Measurements from ENCODE around the gene SMIM13. TPM values are rescaled to one million over a fixed set of nuclear protein-coding genes. Genes with fewer than 3 reads are reported as not detected.

Gene SMIM13
- total and polyA plus RNA-seq, 2 donors (not counting 3 experiments of a cell fraction or from before 2014, with no cell fraction given): 3.2 to 14.7 TPM

DNA sequence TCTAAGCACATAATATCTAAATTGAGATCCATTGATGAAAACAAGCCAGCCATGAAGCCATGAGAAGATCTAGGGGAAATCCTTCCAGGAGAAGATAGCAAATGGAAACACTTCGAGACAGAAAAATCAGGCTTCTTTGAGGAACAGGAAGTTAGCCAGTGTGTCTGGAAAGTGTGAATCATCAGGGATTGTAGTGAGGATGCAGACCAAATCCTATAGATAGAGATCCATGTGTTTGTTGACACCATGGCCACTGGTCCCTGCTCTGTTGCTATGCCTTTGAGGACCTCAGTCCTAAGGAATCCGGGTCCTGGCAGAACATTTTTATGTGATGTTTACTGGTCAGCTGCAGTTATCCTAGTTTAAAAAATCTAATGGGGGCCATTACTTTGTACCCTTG lies 42.9 kb upstream of the SMIM13 start:
- peaks cover 2 to 16% of the 10 kb centered on the region in 2 experiments for H3K27me3 ChIP-seq (ENCODE audit: control insufficient read depth in 2 of 2, insufficient read depth in 2 of 2, low read length in 2 of 2)
- DNase-seq (ENCODE audit: low read depth, low spot score): no peak
- no peak overlapping the region for H3K27ac ChIP-seq (ENCODE audit: insufficient read depth, low read depth, low read length)
- dilution Hi-C loops (cut with MboI; ENCODE audit: extremely low pct_ligation_motif_present, low sequenced_read_pairs) (no loop called here), intact Hi-C loops (cut with micrococcal nuclease) (loop anchor here (5.0 kb wide), 1 partner anchor 88 kb away; no protein-coding TSS in a partner anchor)
- POLR2A ChIA-PET: no interaction called here
- H3K79me2 ChIP-seq (ENCODE audit: control insufficient read depth, insufficient read depth, low read length): no peaks in the 10 kb centered on the region
- no peaks in the 10 kb centered on the region for H3K4me1 ChIP-seq (ENCODE audit: control insufficient read depth, extremely low read depth, insufficient read depth, low read length)
- no peak overlapping the region for H2AFZ ChIP-seq (ENCODE audit: low read depth, low read length)
- TF ChIP-seq EZH2 (IDR thresholded peaks at IDR 0.05; ENCODE audit: borderline replicate concordance, low read depth, low read length, severe bottlenecking): no peak
- TF ChIP-seq, protein P1, sequence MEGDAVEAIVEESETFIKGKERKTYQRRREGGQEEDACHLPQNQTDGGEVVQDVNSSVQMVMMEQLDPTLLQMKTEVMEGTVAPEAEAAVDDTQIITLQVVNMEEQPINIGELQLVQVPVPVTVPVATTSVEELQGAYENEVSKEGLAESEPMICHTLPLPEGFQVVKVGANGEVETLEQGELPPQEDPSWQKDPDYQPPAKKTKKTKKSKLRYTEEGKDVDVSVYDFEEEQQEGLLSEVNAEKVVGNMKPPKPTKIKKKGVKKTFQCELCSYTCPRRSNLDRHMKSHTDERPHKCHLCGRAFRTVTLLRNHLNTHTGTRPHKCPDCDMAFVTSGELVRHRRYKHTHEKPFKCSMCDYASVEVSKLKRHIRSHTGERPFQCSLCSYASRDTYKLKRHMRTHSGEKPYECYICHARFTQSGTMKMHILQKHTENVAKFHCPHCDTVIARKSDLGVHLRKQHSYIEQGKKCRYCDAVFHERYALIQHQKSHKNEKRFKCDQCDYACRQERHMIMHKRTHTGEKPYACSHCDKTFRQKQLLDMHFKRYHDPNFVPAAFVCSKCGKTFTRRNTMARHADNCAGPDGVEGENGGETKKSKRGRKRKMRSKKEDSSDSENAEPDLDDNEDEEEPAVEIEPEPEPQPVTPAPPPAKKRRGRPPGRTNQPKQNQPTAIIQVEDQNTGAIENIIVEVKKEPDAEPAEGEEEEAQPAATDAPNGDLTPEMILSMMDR (IDR thresholded peaks at IDR 0.05; ENCODE audit: extremely low read depth in 1 of 2, insufficient read depth in 1 of 2, low read depth in 1 of 2, low read length in 2 of 2): no peak
- peak; percentile 37 for TF ChIP-seq FOS (IDR thresholded peaks at IDR 0.05; ENCODE audit: borderline replicate concordance, insufficient read depth, low read length)
- H4K20me1 ChIP-seq (replicated peaks; ENCODE audit: control insufficient read depth, extremely low read depth, insufficient read depth, low read length): no peaks in the 10 kb centered on the region
- CTCF ChIA-PET: no interaction called here
- H3K4me3 ChIP-seq (replicated peaks in 1 of 3; ENCODE audit: insufficient read depth in 1 of 3, low read depth in 1 of 3, low read length in 3 of 3): no peak overlapping the region
- H3K9ac ChIP-seq (replicated peaks; ENCODE audit: extremely low read depth, insufficient read depth, low read length): no peak overlapping the region
- no TSS peak for BruUV-seq (replicated peaks)
- no peaks in the 10 kb centered on the region for H3K9me3 ChIP-seq (replicated peaks; ENCODE audit: control insufficient read depth, insufficient read depth, low read length)
- no peaks in the 10 kb centered on the region for H3K9me1 ChIP-seq (replicated peaks; ENCODE audit: control insufficient read depth, extremely low read depth, insufficient read depth, low read length)
- H3K36me3 ChIP-seq (ENCODE audit: control insufficient read depth in 2 of 2, extremely low read depth in 1 of 2, insufficient read depth in 2 of 2, low read length in 2 of 2): no peaks in the 10 kb centered on the region
- no peak for FAIRE-seq
- no peak overlapping the region for H3K4me2 ChIP-seq (ENCODE audit: insufficient read depth, low read length)

DNA sequence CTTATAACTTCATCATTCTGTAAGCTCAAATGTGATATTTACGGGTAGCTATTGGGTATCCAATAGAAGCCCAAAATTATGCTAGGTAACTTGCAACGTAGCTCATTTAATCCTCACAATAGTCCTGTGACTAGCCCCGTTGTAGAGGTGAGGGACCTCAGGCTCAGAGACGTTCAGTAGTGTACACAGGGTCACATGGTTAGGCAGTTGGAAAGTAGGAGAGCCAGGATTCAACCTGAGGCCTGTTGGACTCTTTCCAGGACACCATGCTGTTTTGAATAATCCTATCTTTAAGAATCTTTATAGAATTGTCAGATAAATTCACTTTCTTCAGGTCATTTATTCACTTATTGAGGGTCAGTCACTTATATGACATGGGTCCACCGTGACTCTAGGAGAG lies 40.3 kb upstream of the SMIM13 start:
- BruUV-seq (replicated peaks): no TSS peak

More for the DNA sequence above, 40.3 kb upstream of the SMIM13 start:
- no peak overlapping the region for H3K9ac ChIP-seq (replicated peaks; ENCODE audit: extremely low read depth, insufficient read depth, low read length)
- no peaks in the 10 kb centered on the region for H3K4me1 ChIP-seq (ENCODE audit: control insufficient read depth, extremely low read depth, insufficient read depth, low read length)
- H4K20me1 ChIP-seq (replicated peaks; ENCODE audit: control insufficient read depth, extremely low read depth, insufficient read depth, low read length): no peaks in the 10 kb centered on the region
- dilution Hi-C loops (cut with MboI; ENCODE audit: extremely low pct_ligation_motif_present, low sequenced_read_pairs) (no loop called here), intact Hi-C loops (cut with micrococcal nuclease) (loop anchor here (5.0 kb wide), 1 partner anchor 91 kb away; no protein-coding TSS in a partner anchor)
- no peaks in the 10 kb centered on the region for H3K9me3 ChIP-seq (replicated peaks; ENCODE audit: control insufficient read depth, insufficient read depth, low read length)
- H3K27me3 ChIP-seq (ENCODE audit: control insufficient read depth in 2 of 2, insufficient read depth in 2 of 2, low read length in 2 of 2): no peaks in the 10 kb centered on the region
- TF ChIP-seq MYC (IDR thresholded peaks at IDR 0.05; ENCODE audit: low read depth, low read length): no peak
- no peak for TF ChIP-seq JUN (IDR thresholded peaks at IDR 0.05; ENCODE audit: borderline replicate concordance, insufficient read depth, insufficient read length, low read depth)
- no peak for TF ChIP-seq GATA2 (IDR thresholded peaks at IDR 0.05; ENCODE audit: insufficient read depth, insufficient read length, low read depth, low read length)
- TF ChIP-seq, protein P1 (IDR thresholded peaks at IDR 0.05; ENCODE audit: extremely low read depth in 1 of 2, insufficient read depth in 1 of 2, low read depth in 1 of 2, low read length in 2 of 2): no peak
- no peak overlapping the region for H3K4me3 ChIP-seq (replicated peaks in 1 of 3; ENCODE audit: insufficient read depth in 1 of 3, low read depth in 1 of 3, low read length in 3 of 3)
- no peak overlapping the region for H3K27ac ChIP-seq (ENCODE audit: insufficient read depth, low read depth, low read length)
- FAIRE-seq (no peak), DNase-seq (ENCODE audit: low read depth, low spot score) (no peak)
- CTCF ChIA-PET: interaction anchor here (0.7 to 1.7 kb wide), 6 partner anchors 11 to 575 kb away, joined by 3 to 7 read pairs (median 4); no protein-coding TSS in a partner anchor
- H2AFZ ChIP-seq (ENCODE audit: low read depth, low read length): no peak overlapping the region
- H3K79me2 ChIP-seq (ENCODE audit: control insufficient read depth, insufficient read depth, low read length): no peaks in the 10 kb centered on the region
- POLR2A ChIA-PET: no interaction called here
- no peaks in the 10 kb centered on the region for H3K36me3 ChIP-seq (ENCODE audit: control insufficient read depth in 2 of 2, extremely low read depth in 1 of 2, insufficient read depth in 2 of 2, low read length in 2 of 2)
- H3K9me1 ChIP-seq (replicated peaks; ENCODE audit: control insufficient read depth, extremely low read depth, insufficient read depth, low read length): no peaks in the 10 kb centered on the region
- no peak overlapping the region for H3K4me2 ChIP-seq (ENCODE audit: insufficient read depth, low read length)
